ENCODE results near the gene SEBOX.

- TF ChIP-seq ZNF274 (IDR thresholded peaks at IDR 0.05; ENCODE audit: low read depth, low read length), result no peak
- TF ChIP-seq YY1 (IDR thresholded peaks at IDR 0.05; ENCODE audit: insufficient read depth, insufficient read length), result no peak
These were observed 2.8 kb upstream of the SEBOX start for GRCh38 chr17:28367641-28368305.

Measured in NT2/D1 (cell line).